Measurements from ENCODE around the gene C17orf58.
"Not testable (repeated sequence)": the region's sequence is repeated elsewhere in the genome, so short reads cannot be mapped to it uniquely, and the experiment has no call there.

Gene C17orf58

DNA sequence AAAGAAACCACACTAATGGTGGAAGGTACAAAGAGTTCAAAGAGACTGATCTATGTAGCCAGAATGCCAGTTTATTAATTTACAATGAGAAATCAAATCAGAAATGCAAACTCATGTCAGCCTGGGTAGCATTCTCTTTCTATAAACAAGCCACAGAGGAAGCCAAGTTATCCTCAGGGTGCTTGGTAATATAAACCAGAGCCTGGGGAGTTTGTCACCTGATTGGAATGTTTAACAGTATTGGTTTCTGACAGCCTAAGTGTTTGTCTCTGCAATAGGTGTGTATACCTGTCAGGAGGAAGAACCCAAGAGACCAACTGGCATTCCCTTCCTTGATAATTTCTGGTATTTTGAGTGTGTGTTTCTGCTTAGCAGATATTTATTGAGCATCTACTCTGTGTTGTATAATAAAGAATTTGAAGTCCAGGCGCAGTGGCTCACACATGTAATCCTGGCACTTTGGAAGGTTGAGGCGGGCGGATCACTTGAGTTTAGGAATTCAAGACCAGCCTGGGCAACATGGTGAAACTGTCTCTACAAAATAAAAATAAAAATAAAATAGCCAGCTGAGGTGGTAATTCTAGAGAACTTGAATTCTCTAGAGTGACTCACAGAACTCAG lies 3.1 kb upstream of the C17orf58 start:
- DNase-seq: no peak

DNA sequence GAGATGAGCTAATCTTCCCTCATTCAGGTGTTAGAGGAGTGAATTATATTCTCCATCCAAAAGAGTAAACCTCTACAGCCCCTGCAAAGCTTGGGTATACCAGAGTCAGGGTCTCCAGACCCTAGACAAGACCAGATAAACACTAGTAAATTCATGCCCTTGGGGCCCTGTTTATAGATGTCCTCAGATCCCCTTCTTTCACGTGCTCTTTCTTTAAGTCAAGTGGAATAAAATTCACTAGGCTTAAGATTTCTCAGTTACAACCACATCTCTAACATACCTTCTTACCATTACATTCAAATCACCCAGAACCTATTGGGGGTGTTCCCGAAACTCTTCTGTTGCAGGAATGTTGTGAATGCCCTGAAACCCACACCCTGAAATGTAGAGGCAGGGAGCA lies 2.2 kb upstream of the C17orf58 start:
- DNase-seq: no peak

DNA sequence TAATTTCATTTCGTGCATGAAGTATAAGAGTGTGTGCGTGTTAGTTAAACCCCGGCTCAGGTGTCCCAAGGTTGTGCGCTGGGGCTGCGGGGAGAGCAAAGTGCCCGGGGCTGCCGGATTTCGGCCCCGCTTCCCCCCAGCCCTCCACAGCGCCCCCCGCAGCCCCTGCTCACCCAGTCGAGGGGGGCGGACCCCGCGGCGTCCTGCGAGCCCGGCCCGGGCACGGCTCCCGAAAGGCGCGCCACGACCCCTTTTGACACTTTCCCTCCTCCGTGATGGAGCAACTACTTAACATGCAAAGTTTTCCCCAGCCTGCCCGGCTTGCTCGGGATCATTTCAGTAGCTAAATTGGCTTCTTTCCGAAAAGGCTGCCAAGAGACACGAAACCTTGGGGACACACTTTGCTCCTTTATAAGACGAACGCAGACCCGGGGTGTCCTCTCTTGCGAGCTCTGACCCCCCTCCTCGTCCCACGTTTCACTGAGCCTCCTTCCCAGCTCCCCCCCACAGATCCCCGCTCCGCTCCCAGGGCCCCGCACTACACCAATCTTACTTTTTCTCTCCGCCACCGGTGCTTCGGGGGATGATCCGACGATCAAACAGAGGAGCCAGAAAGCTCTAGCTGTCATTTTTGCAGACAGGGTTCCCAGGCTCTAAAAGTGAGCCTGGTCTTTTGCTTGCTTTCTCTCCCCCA lies 552 bp downstream of the C17orf58 start:
- peak in 1 of 2 donors; percentile 44 for DNase-seq

DNA sequence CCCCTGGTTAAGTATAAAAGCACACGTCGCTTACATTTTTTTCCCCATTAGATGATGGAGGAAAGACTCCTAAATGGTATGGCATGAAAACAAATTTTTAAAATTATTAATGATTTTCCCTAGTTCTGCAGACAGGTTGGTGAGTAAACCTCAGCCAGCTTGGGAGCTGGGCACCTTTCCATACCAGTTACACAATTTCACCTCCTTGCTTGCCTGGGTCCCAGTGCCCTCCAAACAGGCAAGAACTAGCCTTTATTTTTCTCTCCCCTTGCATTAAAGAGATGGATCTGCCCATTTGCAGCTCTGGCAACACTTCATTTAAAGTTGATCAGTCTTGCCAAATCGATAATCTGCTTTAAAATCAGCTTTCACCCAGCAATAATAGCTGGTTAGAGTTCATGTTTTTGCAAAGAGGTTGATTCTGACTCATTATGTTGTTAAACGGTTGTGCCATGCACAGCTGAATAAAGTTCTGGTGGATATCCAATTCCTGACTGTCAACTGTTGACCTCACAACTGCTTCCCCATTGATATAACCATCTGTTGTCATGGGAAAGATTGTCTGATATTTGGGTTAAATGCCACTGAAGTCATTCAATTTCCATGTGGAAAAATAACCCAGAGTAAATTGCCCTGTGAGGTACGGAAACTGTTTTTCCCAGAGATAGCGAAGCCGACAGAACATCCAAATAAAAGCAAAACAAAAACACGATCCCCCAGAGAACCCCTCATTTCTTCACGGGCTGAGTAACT lies 1.3 kb downstream of the C17orf58 start:
- no peak for DNase-seq

DNA sequence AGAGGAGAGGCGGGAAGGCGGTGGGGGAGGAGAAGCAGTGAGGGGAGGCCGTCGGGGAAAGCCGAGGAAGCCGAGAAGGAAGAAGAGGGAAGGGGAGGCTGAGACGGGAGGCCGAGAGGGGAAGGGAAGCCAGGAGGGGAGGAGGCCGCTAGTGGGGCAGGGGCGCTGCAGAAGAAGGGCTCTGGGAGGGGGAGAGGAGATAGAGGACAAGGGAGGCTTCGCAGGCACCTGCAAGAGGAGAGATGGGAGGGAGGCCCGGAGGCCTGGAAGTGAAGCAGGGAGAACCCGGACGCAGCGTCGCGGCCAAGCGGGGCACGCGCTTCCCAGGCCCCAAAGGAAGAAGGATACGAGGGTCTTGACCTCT lies 2.3 kb downstream of the C17orf58 start:
- DNase-seq: no peak

DNA sequence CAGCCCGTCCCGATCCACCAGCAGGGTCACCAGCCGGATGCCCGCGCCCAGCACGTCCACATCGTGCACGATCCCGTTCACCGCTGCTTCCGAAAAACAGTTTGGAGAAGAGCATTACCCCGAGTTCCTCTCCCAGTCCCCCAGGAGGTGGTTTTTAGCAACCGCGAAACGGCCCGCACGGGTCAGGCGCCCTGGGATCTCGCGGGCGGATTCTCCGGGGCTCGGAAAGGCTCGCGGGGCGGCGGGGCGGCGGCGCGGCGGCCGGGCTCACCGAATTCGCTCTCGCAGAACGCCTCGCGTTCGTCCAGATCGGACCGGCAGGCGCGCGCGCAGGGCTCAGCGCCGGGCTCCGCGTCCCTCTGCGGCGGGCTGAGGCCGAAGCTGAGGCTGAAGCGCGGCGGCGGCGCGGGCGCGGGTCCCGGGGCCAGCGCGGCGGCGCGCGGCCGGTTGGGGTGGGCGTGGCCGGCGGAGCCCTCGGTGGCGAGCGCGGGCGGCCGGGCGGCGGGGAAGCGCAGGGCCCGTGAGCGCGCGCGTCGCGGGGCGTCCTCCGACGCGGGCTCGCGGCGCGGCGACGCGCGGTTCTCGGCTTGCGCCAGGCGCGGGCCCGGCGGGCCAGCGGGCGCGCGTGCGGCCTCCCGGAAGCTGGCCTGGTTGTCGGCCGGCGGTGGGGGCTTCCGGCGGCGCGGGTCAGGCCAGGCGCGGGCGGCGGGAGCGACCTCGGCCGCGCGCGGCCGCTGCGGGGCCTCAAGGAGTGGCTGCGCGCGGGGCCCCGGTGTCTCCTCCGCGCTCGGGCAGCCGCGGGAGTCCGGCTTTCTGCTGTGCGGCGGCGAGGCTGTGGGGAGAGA lies 2.9 kb downstream of the C17orf58 start:
- DNase-seq: peak; percentile 44 to 86

DNA sequence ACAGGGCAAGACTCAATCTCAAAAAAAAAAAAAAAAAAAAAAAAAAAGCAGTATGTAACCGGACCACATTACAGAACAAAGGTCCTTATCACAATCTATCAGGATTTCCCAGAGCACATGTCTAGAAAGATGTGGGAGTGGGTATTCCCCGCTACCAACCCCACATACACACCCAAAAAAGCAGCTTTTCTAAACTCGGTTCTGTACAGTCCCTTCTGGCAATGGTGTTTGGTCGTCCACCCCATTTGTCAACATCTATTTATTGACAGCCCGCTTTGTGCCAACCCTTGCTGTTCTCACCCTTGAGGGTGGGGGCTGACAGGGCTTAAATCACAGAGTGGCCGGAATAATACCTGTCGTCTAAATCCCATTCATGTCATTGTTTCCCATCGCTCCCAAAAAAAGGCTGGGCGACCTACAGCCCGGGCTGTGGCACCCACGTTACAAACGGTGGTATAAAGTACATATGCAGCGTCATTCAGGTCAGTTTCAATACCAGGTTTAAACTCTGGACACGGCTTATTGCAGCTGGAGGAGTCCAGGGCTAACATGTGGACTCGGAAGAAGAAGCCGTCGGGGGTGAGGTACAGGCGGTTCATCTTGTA lies 3.6 kb downstream of the C17orf58 start:
- no peak for DNase-seq

DNA sequence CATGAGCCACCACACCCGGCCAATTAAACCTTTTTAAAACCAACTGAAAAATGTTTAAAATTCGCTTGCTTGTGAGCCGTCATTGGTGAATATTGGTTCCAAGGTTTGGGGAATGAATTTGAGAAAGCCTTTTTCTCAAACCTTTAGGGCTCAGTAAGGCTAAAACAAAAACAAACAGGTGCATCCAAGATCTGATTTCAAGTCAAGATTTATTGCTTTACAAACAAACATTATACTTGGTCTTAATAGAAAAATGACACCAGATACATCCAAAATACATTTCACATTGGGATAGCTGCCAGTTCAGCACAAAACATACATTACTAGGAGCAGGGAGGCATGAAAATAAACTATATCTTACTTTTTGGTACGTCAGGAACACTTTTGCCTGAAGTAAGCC lies 5.4 kb downstream of the C17orf58 start:
- no peak for DNase-seq

DNA sequence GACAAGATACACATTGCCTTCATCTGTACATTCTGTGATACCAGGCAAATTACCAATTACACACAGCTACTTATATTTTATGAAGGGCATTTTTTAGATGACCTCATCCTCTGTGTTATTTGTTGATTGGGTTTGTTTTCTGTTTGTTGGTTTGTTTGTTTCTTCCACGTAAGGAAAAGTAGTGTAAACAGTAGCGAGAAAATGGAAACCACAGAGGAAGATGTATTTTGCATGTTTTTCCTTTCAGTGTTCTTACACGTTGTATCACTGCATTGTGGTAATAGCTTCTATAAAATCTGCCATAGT lies 12.9 kb downstream of the C17orf58 start:
- no peak for DNase-seq

DNA sequence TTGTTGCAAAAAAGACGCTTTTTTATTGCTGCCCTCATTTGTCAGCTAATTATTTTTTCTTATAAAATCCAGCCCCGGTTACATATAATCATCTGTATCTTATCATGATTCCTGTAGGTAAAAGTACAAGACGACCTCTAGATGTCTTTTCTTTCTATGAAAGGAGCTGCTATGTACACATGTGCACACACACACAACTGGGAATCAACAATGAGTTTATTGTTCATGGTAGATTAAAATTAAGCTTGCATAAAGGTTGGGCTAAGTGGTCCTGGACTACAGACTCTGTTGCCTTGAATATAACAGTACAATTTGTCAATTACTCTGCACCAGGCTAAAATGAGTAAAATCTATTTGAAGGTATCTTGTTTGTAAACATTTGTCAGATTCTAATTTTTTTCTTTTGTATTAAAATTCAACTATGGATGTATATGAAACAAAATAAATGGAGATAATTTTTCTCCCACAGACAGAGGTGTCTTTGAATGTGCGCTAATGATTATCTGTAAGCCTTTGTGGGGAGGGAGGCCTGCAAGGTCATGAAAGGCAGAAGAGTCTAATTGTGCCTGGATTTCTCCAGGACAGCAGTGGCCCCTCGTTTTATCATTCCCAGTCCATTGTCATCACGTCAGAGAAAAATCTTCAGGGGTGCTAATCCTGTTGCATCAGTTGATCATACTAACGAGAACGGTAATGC lies 13.4 kb downstream of the C17orf58 start:
- no peak for DNase-seq

DNA sequence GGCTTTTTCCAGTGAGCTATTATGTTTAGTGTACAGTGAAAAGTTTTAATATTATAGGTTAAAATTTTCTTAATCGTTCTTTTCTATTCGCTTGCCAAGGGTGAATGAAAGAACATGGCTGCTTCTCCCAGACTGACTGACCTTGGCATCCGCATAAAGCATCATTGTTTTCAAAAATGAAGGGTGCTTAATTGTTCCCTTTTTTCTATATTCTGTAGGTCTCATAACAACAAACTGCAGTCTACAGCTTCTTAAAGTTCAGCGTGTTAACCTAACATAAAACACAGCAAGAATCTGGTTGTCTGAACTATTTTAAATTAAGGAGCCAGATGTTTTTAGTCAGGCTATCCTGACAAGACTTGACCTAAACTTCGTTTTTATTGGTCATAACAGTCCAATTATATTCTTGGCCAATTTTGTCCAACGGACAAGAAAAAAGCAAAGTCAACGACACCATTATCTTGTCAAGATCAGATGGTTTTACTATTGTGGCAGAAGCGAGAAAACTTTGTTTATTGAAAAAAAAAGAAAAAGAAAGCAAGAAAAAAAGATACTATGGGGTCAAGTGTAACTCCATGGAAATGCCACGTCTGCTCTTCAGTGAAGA lies 14.1 kb downstream of the C17orf58 start:
- no peak for DNase-seq

DNA sequence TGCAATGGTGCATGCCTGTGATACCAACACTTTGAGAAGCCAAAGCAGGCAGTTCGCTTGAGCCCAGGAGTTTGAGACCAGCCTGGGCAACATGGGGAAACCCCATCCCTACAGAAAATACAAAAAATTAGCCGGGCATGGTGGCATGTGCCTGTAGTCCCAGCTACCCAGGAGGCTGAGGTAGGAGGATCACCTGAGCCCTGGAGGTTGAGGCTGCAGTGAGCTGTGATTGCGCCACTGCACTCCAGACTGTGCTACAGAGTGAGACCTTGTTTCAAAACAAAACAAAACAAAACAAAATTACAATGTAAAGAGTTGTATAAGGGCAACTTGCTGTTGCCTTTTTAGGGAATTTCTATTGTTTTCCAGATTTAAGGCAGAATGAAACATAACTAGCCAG lies 15.4 kb downstream of the C17orf58 start:
- DNase-seq: not testable (repeated sequence)

DNA sequence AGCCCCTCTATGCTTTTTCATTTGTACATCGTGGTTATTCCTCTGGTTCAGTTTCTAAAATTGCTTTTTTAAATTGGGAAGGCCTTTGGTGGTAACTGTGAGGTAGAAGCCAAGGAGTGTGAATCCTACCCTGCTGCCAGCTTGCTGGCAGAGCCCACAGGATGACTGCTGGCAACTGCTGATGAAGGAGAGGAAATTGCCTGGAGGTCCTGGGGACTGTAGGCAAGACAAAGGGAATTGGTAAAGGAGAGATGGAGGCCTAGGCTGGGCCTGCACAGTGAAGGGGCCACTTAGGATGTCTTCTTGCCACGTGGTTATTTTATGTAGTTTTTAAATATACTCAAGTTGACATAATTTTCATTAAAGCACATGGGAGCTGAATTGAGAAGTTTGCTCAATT lies 15.8 kb downstream of the C17orf58 start:
- no peak for DNase-seq

DNA sequence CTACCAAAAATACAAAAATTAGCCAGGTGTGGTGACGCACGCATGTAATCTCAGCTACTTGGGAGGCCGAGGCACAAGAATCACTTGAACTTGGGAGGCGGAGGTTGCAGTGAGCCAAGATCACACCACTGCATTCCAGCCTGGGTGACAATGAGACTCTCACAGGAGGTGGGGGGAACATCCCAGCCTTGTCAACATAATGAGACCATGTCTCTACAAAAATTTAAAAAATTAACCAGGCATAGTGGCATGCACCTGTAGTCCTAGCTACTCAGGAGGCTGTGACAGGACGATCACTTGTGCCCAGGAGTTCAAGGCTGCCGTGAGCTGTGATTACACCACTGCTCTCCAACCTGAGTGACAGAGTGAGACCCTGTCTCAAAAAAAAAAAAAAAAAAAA lies 20.0 kb downstream of the C17orf58 start:
- DNase-seq: not testable (repeated sequence)

DNA sequence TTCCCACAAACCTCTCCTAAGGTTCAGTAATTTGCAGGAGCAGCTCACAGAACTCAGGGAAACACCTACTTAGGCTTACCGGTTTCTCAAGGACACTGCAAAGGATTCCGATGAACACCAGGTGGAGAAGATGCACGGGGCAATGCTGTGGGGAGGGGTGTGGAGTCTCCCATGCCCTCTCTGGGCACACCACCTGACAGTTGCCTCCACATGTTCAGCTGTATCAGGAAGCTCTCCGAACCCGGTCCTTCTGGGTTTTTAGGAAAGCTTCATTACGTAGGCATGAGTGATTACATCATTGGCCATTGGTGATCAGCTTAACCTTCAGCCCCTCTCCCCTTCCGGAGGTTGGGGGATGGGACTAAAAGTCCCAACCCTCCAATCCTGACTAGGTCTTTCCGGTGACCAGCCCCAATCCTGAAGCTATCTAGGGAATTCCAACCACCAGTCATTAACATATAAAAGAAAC lies 21.6 kb downstream of the C17orf58 start:
- no peak for DNase-seq

DNA sequence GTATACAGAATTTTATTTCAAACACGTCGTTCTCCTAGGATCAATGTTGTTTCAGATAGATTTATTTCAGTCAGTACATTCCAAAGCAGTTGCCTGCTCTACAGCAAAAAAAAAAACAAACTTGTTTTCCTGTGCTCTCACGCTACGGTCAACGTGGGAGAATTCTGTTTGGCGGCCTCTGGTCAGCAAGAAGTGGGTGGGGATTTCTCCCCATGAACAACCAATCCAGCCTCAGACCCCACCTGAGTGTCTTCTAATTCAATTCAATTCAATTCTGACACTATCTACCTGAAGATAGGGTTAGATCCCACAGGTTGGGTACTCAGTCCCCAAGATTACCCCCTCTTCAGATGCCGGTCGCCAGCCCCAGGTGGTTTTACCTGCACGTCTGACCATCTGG lies 22.1 kb downstream of the C17orf58 start:
- no peak for DNase-seq

DNA sequence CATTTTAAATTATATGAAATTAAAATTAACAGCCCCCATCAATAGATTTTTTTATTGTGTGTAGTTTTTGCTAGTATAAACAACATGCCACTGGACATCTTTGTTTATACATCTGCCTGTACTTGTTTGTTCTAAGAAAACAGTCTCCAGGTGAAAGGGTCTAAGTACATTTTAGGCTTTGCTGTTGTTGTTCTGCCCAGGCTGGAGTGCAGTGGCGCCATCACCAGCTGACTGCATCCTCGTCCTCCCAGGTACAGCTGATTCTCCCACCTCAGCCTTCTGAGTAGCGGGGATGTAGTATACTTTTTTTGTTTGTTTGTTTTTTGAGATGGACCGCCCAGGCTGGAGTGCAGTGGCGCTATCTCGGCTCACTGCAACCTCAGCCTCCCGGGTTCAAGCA lies 25.5 kb downstream of the C17orf58 start:
- no peak for DNase-seq

DNA sequence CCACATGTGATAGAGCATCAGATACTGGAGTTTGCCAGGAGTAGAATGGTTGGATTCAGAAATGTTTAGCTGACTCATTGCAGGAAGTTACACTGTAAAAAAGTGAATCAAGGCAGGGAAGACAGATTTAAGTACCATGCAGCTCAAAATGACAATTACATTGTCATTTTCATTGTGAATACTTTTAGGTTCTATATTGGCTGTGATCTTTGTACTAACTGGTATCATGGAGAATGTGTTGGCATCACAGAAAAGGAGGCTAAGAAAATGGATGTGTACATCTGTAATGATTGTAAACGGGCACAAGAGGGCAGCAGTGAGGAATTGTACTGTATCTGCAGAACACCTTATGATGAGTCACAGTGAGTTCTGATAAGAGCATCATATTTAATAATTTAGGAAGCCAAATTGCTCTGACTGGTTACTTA lies 33.1 kb downstream of the C17orf58 start:
- peak in 1 of 2 donors; percentile 67 for DNase-seq

DNA sequence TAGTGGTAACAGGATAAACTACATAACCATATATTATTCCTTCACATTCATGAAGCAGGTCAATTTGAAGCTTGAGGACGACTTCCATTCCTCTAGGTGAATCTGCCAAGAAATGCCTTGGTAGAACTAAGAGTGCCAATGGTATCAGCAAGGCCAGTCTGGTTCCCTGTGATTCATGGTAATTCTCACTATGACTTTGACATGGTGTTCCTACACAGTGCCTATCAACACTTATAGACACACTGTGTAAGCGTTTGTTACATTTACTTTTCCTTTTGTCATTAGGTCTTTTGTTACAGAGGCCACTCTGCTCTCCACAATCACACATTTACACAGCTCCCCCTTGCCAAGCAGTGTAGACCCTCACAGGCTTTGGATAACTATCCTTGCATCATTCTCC lies 34.1 kb downstream of the C17orf58 start:
- not testable (repeated sequence) for DNase-seq

DNA sequence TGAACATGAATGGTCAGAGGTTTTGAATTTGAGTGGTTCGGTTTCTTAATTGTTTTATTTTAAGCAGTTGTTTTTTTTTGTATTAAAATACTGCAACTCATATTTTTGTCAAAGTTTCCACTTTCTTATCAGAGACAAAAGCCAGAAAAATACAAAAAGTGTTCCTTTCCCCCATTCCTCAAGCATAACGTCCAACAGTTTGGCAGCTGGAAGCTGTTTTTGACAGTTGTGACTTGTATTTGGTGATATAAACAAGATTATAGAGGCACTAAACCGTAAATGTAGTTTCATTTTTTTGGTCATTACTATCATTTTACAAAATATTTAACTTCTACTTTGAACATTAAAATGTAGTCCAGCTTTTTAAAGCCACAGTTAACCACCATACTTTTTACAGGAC lies 36.0 kb downstream of the C17orf58 start:
- DNase-seq: not testable (repeated sequence)

DNA sequence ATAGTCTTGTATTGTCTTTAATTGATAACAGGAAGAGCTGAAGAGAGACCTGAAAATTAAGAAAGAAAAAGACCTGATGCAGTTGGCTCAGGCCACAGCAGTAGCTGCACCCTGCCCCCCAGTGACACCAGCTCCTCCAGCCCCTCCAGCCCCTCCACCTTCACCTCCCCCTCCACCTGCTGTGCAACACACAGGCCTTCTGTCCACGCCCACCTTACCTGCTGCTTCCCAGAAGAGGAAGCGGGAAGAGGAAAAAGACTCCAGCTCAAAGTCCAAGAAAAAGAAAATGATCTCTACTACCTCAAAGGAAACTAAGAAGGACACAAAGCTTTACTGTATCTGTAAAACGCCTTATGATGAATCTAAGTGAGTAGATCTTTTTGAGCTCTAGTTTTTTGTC lies 36.8 kb downstream of the C17orf58 start:
- no peak for DNase-seq

DNA sequence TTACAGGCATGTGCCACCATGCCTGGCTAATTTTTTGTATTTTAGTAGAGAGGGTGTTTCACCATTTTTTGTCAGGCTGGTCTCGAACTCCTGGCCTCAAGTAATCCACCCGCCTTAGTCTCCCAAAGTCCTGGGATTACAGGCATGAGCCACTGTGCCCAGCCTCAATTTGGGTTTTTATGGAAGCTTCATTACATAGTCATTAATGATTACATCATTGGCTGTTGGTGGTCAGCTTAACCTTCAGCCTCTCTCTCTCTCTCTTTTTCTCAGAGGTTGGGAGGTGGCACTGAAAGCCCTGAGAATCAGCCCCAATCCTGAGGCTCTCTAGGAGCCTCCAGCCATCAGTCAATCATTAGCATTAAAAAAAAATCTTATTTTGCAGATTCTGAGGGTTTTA lies 45.3 kb downstream of the C17orf58 start:
- no peak for DNase-seq

Measured in bone marrow (tissue), 2 donors.